G401 (cell line): Measurements from ENCODE around the gene RASA3. TPM values are rescaled to one million over a fixed set of nuclear protein-coding genes. Genes with fewer than 3 reads are reported as not detected.
"Not testable (repeated sequence)": the region's sequence is repeated elsewhere in the genome, so short reads cannot be mapped to it uniquely, and the experiment has no call there.

Experiments
- DNase-seq: peaks from one replicate; pipeline ENCODE4 v3.0.0-alpha.2; 2015; ENCODE audit warnings: low spot score
- in situ Hi-C: cut with HindIII; loops from 2 replicates; pipeline ENCODE4 v1.10.0; 2016; ENCODE audit warnings: low sequenced_read_pairs, mixed read lengths
- total RNA-seq: library from RNA; depleted of rRNA; stranded (reverse); fragments of >200 nt; shearing (Covaris generic); gene quantifications from 2 replicates; pipeline ENCODE4 v1.2.3, GENCODE V29; 2014

RASA3 gene
- total RNA-seq, 1 experiment from 2014 or later: 13.7 TPM

DNA sequence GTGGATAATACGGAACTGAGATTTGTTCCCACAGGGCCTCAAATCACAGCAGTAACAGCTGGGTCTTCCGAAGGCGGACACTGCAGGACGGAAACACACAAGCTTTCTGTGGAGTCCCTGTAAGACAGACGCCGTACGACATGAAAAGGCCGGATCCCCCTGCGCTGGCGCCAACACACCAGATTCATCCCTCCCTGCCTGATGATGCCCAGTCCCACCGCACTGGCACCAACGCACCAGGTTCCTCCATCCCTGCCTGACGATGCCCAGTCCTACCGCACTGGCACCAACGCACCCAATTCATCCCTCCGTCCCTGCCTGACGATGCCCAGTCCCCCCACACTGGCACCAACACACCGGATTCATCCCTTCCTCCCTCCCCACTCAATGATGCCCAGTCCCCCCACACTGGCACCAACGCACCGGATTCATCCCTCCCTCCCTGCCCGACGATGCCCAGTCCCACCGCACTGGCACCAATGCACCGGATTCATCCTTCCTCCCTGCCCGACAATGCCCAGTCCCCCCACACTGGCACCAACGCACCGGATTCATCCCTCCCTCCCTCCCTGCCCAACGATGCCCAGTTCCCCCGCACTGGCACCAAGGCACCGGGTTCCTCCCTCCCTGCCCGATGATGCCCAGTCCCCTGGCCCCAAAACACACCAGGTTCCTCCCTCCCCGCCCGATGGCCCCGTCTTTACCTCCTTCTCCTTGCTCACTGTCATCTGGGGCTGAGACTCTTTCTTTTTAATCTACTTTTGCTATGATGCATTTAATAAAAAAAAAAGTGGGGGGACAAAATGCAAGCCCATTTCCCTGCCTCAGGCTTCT lies 55.1 kb downstream of the RASA3 start:
- in situ Hi-C loops: no loop called here

DNA sequence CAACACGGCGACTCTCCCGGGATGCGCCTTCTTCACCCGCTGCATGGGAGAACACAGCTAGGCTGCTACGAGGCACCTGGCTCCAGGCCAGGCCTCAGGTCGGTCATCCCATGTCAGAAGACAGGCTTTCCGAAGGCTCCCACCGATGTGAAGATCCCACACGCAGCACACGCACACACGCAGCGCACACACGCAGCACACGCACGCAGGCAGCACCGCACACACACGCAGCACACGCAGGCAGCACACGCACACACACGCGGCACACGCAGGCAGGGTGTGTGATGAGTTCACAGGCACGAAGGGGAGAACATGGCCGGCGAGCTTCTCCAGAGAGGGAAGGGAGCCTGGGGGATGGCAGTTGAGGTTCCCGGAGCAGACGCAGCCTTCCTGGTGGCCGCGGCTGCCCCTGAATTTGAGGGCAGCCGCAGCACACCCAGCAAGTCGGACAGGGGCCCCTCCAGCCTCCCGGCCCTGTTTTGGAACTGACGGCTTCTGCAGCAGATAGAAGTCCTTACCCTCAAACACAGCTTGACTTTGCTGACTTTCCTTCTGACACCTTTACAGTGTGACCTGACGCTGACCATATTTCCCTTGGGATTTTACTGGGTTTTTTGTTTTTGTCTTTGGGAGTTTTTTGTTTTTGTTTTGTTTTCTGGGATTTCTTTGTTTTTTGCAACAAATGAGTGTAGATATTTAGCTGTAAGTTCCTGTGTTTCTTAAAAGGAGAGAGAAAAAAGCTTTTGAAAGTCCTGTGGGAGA lies 55.9 kb downstream of the RASA3 start:
- in situ Hi-C loops: no loop called here
- no peak for DNase-seq

More for the DNA sequence above, 55.1 kb downstream of the RASA3 start:
- DNase-seq: no peak

DNA sequence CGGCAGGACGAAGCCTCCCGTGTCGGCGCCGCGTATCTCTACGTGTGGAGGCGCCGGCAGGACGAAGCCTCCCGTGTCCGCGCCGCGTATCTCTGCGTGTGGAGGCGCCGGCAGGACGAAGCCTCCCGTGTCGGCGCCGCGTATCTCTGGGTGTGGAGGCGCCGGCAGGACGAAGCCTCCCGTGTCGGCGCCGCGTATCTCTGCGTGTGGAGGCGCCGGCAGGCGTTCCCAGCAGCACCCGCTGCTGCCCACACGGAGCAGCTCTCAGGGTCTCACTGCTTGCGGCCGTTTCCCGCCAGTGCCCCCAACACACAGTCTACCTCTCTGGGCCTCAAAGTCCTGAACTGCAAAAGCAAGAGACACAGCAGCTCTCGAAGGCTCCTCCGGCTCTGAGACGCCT lies 56.6 kb downstream of the RASA3 start:
- DNase-seq, in situ Hi-C loops: not testable (repeated sequence)

DNA sequence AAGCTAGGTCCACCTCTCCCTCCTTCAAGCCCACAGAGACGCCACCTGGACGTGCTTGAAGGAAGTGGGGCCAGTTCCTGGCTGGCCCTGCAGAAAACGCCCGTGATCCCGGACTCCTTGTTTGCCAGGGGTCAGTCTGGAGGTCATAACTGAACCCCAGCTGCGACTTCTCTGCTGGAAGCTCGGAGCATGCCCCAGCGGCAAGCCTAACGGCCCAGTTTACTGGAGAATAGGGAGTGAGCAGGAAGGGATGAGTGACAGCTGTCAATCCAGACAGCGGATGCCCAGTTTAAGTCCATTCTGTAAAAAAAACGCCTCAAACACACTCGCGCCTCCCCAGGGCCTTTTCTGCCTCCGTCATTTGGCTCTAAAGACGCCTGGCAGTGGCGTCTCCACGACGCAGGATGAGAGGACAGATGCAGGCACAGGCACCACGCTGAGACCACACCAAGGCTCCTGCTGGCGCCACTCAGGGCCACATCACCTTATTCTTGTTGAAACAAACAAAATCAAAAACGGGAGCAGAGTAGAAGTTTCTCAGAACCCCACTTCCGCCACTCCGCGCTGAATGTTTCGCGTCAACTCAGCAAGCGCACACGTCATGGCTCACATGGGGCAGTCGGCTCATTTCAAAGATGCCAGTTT lies 57.6 kb downstream of the RASA3 start:
- no peak for DNase-seq
- in situ Hi-C loops: no loop called here

DNA sequence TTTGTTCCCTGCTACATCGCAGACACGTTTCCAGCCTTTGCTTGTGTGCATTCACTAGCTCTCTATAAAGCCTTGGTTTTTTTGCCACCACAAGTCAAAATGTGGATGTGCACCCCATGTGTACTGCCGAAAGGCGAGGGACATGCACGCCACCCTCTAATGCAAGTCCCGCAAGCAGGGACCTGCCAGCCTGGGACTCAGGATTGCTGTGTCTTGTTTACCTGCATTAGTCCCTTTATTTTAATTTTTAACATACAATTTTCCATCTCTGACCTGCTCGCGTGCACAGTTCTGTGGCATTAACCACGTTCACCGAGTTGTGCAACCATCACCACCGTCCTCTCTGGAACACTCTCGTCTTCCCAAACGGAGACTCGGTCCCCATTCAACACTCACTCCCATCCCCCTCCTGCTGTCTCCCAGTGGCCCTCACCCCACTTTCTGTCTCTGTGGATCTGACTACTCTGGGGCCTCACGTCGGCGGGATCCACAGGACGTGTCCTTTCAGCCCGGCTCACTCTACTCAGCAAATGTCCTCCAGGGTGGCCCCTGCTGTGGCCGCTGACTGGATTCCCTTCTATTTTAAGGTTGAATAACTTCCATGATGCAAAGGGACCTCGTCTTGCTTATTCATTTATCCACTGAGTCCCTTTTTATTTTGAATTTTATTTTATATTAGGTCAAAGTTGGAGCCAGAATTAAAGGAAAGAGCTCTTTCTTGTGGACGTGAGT lies 58.4 kb downstream of the RASA3 start:
- DNase-seq: no peak

DNA sequence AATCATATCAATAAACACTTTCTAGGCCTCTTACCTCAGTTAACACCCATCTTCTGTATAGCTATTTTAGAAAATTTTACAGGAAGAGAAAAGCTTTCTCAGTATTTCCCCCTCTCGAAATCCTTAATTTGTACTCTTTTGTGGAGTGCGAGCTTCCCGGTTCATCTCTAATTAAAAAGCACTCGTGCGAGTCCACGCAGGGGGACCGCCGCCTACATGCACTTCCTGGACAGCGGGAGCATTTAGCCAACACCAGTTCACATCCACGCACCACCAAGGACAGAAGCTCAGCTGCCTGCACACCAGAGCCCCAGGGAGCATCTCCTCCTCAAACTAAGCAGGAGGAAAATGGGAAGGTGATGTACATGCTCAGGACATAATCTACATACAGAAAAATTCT lies 60.0 kb downstream of the RASA3 start:
- DNase-seq: no peak
- in situ Hi-C loops: no loop called here

More for the DNA sequence above, 58.4 kb downstream of the RASA3 start:
- in situ Hi-C loops: no loop called here

DNA sequence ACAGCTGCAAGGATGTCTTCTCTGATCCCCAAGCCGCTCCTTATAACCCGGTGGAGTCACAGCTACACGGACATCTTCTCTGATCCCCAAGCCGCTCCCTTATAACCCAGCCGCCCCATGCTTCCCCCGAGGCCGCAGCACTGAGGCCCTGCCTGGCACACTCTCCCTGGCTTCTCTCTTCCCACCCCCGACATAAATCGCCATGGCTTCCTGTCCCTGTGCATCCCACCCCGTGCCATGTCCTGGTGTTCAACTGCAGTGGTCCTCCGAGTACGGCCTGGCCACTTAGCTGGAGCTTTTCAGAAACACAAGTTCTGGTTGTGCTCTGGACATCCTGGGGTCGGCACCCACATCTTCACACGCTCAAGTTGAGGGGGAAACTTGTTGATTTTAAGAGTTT lies 60.4 kb downstream of the RASA3 start:
- DNase-seq: no peak
- in situ Hi-C loops: no loop called here

DNA sequence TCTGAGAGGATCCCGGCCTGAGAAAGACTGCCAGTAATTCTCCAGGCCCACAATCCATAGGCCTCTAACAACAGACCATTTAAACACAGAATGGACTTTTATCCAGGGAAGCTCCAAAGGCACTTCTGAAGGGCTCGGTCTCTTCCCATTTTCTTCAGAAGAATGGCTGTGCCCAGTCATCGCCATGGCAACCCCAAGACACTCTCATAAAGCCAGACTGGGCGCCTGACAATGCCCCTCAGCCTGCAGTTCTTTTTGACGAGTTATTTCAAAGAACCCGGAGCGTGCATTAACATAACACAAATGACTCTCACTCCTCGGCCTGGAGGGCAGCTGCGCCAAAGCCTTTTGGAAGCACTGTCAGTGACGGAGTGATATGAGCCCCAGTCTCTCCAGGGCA lies 61.0 kb downstream of the RASA3 start:
- DNase-seq: peak; percentile 33
- in situ Hi-C loops: no loop called here

DNA sequence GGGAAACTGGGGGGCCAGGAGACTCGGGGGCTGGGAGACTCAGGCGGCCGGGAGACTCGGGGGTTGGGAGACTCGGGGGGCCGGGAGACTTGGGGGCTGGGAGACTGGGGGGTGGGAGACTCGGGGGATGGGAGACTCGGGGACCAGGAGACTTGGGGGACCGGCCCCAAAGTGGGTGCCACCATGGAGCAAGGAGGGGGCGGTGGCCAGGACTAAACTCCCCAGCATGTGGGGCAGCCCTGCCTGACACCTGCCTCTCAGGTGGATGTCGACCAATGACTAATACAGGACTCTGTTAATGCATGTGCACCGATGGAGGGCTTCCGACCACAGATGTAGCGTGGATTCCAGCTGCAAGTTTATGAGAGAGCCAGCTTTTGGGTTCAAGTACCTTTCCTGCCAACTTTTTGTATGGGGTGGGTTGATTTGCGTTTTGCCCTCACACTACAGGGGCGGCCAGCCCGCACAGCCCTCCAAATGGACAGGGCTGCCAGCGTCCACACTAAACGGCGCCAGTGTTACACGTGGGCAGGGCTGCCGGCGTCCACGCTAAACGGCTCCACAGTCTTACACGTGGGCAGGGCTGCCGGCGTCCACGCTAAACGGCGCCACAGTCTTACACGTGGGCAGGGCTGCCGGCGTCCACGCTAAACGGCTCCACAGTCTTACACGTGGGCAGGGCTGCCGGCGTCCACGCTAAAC lies 62.2 kb downstream of the RASA3 start:
- in situ Hi-C loops: no loop called here
- no peak for DNase-seq

DNA sequence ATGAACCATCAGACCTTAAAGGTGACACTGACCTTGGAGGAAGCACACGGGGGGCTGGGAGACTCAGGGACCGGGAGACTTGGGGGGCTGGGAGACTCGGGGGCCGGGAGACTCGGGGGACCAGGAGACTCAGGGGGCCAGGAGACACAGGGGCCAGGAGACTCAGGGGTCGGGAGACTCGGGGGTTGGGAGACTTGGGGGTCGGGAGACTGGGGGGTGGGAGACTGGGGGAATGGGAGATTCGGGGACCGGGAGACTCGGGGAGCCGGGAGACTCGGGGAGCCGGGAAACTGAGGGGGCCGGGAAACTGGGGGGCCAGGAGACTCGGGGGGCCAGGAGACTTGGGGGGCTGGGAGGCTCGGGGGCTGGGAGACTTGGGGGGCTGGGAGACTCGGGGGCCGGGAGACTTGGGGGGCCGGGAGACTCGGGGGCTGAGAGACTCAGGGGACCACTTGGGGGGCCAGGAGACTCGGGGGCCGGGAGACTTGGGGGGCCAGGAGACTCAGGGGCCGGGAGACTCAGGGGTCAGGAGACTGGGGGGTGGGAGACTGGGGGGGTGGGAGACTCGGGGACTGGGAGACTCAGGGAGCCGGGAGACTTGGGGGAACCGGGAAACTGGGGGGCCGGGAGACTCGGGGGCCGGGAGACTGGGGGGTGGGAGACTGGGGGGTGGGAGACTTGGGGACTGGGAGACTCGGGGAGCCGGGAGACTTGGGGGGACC lies 62.9 kb downstream of the RASA3 start:
- in situ Hi-C loops: no loop called here
- DNase-seq: no peak

DNA sequence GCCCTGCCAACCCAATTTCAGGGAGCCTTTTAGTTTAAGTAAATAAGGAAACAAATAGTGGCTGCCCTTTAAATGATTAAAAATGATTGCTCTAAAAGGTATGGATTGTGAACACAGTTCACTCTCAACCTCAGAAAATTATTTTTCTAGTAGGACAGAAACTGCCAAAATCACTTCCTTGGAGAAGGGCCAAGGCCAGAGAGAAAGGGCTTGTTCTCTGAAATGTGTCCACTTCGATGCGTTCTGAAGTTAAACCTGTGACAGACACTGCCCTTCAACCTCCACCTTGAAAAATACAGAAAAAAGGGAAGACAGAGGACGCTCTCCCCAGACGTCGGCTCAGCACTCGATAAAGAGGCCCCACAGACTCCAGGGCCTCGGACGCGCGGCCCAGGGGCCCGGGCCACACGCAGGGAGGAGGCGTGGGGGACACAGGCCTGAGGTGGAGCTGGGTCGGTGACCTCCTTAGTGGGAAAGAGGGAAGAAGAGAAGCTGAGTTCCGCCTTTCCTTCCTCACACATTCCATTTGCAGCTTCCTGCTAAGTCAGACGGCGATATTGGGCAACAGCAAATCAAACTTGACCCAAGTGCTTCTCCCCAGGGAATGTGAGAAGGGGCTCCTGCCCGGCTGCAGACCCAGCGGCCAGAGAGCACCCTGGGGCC lies 63.6 kb downstream of the RASA3 start:
- no peak for DNase-seq
- in situ Hi-C loops: no loop called here

DNA sequence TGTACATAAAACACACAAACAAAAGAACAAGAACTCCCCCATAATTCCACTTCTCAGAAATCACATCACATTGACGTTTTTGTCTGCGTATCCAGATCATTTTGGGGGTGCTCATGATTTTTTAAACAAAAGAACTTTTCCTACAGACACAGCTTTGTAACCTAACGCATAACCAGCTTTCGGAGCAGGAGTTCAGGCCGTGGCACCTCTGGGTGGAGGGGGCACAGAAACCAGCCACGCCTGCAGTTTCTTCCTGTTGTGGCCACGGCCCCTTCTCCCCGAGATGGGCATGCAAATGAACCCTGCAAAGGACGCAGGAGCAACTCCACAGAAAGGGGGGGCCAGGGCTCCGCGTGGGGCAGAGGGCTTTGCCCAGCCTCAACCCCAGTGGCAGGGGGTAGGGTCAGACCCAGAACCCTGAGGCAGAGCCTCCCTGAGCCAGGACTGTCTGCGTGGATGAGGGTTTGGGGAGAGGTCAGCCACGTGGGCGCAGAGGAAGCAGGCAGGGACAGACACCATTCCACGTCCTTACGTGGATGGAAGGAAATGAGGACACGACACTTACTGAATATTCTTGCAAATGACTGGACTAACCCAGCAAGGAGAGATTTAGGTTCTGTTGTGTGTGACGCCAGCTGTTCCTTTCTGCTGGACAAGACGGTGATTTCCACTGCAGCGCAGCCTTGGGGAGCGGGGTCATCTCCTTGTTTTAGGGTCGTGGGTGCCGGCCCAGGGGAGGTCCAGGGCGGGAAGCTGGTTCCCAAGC lies 64.4 kb downstream of the RASA3 start:
- DNase-seq: no peak
- in situ Hi-C loops: no loop called here

DNA sequence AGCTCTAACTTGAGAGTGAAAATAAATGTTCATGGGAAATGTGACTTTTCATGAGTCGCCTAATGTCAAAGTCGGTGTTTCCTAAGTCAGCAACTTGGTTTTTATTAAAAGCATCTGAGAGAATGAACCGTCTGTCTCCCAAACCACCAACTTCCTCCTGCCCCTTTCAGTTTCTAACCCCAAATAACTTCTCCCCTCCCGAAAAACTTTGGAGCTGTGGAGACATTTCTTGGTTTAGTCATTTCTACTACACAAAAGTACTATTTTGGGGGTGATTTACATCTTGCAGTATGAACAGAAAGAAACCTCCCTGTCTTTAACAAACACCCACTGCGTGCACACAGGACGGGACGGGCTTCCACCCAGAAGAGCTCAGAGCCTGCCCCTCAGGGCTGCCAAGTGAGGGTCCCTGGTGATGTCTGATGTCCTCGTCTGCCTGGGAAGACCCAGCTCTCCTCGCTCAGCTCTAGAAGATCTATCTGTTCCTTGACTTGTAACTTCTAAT lies 65.0 kb downstream of the RASA3 start:
- in situ Hi-C loops: no loop called here
- no peak for DNase-seq

DNA sequence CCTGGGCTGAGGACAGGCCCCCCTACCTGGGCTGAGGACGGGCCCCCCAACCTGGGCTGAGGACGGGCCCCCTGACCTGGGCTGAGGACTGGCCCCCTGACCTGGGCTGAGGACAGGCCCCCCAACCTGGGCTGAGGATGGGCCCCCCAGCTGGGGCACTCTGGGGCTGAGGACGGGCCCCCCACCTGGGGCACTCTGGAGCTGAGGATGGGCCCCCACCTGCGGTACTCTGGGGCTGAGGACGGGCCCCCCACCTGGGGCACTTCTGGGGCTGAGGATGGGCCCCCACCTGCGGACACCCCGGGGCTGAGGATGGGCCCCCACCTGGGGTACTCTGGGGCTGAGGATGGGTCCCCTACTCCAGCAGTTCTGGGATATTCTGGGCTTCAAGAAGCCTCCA lies 65.5 kb downstream of the RASA3 start:
- in situ Hi-C loops: no loop called here

DNA sequence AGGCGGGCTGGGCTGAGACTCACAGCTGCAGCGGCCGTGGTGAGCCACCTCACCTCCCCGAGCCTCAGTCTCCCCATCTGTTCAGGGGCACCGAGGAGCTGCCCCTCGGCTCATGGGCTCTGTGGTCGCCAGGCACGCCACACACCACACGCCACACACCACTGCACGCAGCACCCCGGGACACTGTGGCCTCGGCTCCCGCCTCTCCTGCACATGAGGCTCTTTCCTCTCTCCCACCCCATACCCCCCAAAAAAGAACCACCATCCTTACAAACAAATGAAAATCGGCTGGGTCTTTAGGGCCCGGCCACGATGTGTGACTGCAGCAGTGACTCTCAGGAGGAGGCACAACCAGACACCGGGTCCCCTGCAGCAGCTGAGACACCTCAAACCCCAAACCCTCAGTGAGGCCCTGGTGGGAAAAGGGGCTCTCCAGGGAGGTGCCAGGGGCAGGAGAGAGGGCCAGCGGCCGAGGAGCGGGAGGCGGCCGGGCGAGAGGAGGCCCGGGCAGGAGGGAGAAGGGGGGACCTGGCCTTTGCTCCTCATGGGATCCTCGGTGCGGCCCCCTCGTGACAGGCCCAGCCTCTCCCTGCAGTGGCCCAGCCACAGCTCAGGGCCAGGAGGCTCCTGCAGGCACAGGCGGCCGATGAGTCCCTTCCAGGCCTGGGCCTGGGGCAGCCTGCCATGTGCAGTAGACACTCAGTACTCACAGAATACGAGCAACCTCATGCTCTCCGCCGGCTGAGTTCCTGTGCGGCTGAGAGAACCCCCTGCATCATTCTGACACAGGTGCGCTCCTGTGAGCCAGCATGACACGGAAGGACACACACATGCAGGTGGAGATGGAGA lies 66.3 kb downstream of the RASA3 start:
- in situ Hi-C loops: no loop called here
- DNase-seq: no peak

More for the DNA sequence above, 65.5 kb downstream of the RASA3 start:
- no peak for DNase-seq
